CMK (cell line): ENCODE results near the gene ACP4.
"Not testable (repeated sequence)": the region's sequence is repeated elsewhere in the genome, so short reads cannot be mapped to it uniquely, and the experiment has no call there.

ENCODE experiments used
- DNase-seq: peaks from one replicate; pipeline ENCODE4 v3.0.0-alpha.2; 2010; ENCODE audit warnings: low read depth

The ACP4 gene

DNA sequence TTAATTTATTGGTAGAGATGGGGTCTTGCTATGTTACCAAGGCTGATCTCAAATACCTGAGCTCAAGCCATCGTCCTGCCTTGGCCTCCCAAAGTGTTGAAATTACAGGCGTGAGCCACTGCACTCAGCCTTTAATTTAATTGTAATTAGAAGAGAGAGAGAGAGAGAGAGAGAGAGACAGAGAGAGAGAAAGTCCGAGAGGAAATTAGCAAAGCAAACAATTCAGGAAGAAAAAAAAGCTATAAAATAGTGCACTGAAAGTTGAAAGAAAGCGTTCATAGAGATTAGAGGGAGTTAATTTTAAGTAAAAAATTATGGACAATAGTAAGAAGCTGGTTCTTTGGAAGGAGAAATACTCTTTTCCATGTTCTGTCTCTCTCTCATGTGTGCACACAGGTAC, 13.0 kb upstream of the ACP4 start:
- DNase-seq = no peak

DNA sequence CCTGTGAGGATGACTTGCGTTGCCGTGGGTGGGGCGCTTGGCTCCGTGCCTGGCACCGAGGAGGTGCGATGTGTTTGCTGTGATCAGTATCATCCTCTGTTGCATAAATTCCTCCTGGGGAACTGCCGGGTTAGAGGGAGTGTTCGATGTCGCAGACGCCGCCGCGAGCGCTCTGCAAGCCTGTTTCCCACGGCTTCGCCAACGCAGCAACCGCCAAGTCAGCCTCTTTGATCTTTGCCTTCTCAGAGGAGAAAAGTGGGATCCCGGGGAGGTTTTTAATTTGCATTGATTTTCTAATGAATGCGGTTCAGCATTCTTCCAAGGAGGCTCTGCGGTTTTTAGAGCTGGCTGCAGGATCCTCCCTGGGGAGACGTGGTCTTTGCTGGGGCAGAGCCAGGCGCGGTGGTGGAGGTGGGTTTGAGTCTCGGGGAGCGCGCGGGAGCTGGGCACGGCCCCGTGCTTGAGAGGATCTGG, 12.3 kb upstream of the ACP4 start:
- no peak for DNase-seq

- no peak for DNase-seq
Measured at GRCh38 chr19:50778906-50779430, 11.2 kb upstream of the ACP4 start.

- no peak for DNase-seq
Measured at GRCh38 chr19:50779504-50780457, 10.4 kb upstream of the ACP4 start.

- DNase-seq = no peak
Measured at GRCh38 chr19:50780753-50781435, 9.3 kb upstream of the ACP4 start.

DNA sequence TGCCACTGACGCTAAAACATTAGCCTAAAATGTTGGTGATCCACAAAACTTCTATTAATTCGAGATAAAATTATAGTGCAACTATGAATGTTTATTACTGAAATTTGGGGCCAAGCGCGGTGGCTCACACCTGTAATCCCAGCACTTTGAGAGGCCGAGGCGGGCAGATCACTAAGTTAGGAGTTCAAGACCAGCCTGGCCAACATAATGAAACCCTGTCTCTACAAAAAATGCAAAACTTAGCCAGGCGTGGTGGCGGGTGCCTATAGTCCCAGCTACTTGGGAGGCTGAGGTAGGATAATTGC, 6.4 kb upstream of the ACP4 start:
- DNase-seq = not testable (repeated sequence)

- DNase-seq = no peak
Measured at GRCh38 chr19:50784710-50785109, 5.5 kb upstream of the ACP4 start.

GRCh38 chr19:50785329-50785728, 4.9 kb upstream of the ACP4 start:
- DNase-seq = no peak

- DNase-seq = no peak
Measured at GRCh38 chr19:50790922-50791467, 780 bp downstream of the ACP4 start.

- DNase-seq = no peak
Measured at GRCh38 chr19:50791594-50792271, 1.5 kb downstream of the ACP4 start.

GRCh38 chr19:50792272-50793250, 2.3 kb downstream of the ACP4 start:
- no peak for DNase-seq

GRCh38 chr19:50793558-50794065, 3.4 kb downstream of the ACP4 start:
- no peak for DNase-seq

DNA sequence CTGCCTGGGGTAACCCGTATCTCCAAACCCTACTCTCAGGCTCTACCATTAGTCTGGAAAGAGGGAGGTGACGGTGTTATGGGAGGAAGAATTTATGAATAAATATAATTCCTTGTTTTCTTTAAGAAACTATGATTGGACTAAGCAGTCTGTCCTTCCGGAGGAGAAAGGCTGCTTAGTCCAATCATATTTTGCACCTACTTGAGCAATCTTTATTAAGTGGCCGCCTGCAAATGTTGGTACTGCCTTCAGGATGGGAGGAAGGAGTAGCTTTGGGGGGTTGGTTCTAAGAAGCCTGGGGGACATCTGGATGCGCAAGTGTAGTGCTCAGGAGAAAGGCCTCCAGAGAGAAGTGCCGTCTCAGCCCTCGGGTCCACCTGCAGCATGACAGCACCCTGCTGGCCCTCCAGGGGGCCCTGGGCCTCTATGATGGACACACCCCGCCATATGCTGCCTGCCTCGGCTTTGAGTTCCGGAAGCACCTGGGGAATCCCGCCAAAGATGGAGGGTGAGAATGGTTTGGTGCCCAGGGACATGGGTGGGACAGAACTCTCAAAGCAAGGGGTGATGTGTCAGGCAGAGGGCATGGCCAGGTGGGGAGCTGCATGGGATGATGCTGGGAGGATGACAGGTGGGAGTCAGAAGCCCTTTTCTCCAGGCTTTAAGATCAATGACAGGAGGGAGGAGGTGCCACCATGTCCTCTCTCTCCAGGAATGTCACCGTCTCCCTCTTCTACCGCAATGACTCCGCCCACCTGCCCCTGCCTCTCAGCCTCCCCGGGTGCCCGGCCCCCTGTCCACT, 4.1 kb downstream of the ACP4 start:
- DNase-seq = no peak

DNA sequence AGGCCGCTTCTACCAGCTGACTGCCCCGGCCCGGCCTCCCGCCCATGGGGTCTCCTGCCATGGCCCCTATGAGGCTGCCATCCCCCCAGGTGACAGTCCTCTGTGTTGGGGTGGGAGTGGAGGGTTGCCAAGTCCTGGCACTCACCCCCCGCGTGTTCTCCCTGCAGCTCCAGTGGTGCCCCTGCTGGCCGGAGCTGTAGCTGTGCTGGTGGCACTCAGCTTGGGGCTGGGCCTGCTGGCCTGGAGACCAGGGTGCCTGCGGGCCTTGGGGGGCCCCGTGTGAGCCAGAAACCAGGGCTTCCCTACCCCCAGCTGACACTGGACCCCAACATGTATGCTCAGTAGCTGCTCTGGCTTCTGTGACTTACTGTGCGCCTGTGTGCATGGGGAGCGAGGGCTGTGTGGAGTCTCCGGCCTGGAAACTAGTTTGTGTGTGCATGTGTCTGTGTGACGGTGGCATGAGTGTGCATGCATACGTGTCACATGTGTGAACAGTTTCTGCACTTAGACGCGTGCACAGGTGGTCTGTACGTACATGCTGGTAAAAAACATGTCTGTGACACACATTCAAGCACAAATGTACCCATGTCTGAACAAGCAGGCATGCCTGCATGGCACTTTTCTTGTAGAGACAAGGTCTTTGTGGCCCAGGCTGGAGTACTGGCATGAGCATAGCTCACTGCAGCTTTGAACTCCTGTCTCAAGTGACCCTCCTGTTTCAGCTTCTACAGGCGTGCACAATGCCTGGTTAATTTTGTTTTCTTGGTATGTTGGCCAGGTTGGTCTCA, 4.9 kb downstream of the ACP4 start:
- no peak for DNase-seq

GRCh38 chr19:50795664-50796073, 5.5 kb downstream of the ACP4 start:
- no peak for DNase-seq

DNA sequence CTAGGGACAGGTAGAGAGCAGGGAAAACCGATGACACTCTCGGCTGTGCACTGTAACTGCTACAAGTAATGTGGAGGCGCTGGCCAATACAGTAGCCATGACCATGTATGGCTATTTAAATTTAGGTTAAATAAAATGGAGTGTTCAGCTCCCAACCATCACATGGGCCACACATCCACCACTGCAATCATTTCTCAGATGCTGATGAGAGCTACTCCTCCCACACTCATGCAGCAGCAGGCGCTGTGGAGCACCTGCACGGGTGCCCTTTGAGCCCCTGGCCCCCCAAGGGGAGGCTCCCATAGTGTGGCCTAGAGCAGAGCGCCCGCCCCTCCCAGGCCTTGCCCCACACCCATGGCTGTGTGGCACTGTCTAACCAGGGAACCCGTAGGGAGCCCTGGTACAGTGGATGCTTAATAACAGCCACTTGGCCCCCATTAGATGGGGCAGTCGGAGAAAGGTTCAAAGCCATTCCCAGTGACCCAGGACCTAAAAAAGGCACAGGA, 6.0 kb downstream of the ACP4 start:
- DNase-seq = no peak

- DNase-seq = no peak
Measured at GRCh38 chr19:50796634-50797428, 6.6 kb downstream of the ACP4 start.

- DNase-seq = no peak
Measured at GRCh38 chr19:50797429-50797780, 7.2 kb downstream of the ACP4 start.
